CD4-positive, alpha-beta T cell treated with Interleukin-4 for 4 hours (primary cell): ENCODE data around the gene FBXL20.

Source experiments
- DNase-seq: peaks from one replicate; pipeline ENCODE4 v3.0.0-alpha.2; 2020

FBXL20 gene

GRCh38 chr17:39244600-39245570 is 156.5 kb downstream of the FBXL20 start:
- peak; percentile 83 for DNase-seq

DNA sequence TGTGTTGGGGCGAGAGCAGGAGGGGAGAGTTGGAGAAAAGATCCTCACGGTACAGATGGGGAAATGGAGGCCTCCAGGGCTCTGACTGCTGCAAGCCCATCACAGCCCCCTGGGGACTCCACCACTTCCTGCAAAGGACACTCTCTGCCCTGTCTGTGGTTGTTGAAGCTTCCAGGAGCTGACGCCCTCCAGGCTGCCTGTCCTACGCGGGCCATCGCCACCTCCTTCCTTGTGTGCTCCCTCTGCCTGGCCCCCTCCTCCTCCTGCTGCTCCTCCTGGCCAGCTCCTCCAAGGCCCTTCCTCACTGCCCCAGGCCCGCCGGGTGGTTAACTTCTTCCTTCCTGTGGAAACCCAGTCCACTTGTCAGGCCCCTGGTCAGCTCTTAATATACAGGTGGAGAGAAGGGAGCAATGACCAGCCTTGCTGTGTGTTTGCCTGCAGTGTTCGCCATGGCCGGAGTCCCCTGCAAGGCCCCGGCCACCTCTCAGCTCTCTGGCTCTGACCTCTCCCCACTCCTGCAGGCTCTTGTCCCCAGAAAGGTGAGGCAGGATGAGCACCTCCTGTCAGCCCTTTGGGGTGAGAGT is 157.3 kb downstream of the FBXL20 start:
- DNase-seq: no peak

- DNase-seq: no peak
These were observed 158.3 kb downstream of the FBXL20 start for GRCh38 chr17:39243155-39243554.

DNA sequence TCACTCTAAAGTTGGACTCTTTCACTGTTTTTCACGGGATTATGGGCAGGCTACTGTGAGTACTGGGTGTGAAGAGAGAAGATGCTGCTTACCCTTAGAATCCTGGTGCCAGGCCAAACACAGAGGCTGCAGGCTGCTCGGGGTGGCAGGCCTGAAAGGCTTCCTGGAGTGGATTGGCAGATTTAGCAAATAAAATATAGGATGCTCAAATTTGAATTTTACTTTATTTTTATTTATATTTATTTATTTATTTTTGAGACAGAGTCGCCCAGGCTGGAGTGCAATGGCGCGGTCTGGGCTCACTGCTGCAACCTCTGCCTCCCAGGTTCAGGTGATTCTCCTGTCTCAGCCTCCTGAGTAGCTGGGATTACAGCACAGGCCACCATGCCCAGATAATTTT is 160.8 kb downstream of the FBXL20 start:
- DNase-seq: no peak

DNA sequence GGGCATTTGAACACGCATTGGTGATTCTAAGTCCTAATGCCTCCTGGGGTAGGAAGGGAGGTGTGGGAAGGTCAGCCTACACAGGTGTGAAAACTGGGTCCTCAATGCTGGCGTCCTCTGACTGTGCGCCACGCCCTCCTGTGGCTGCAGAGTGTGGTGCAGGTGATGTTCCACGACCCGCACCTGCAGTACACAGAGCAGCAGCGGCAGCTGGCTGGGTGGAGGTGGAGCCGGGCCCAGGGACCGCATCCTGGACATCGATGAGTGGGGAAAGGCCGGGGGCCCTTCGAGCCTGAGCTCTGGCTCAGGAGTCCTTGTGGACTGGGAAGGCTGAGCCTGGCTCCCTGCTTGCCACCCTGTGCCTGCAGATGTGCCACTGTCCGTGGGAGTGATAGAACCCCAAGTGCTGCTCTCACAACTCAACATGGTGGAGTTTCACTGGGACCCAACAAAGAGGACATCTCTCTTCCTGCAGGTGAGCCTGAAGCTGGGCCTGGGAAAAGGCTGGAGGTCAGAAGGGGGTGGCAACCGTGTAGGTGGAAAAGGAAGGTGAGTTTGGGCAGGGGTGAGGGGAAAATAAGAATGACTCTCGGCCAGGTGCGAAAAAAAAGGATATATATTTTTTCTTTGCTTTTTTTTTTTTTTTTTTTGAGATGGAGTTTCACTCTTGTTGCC is 161.6 kb downstream of the FBXL20 start:
- peak; percentile 58 for DNase-seq

DNA sequence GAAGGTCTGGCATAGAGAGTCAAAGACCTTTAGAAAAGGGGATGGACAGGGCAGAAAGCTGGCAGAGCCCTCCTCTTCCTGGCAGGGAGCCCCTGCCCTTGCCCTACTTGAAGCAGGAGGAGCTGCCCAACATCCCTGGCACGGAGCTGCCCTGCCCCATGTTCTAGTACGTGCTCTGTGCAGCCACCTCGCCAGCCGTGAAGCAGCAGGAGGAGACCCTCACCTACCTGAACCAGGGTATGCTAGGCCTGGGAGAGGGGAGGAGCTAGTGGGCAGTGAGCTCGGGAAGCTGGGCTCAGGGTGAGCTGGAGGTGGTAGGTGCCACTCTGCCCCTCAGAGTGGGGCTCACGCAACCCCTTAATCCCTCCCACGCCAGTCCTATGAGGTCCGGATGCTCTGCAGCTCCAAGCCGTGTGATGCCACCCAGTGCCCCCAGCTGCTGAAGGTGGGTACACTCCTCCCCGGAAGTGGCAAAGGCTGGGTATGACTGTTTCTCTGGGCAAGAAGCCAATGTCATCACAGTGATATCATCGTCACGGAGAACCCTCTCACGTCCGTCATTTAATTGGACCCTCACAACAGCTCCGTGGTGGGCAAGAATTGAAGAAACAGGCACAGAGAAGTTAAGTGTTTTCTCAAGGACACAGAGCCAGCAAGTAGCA is 163.0 kb downstream of the FBXL20 start:
- DNase-seq: peak; percentile 91

- no peak for DNase-seq
These were observed 163.8 kb downstream of the FBXL20 start for GRCh38 chr17:39237586-39237985.

DNA sequence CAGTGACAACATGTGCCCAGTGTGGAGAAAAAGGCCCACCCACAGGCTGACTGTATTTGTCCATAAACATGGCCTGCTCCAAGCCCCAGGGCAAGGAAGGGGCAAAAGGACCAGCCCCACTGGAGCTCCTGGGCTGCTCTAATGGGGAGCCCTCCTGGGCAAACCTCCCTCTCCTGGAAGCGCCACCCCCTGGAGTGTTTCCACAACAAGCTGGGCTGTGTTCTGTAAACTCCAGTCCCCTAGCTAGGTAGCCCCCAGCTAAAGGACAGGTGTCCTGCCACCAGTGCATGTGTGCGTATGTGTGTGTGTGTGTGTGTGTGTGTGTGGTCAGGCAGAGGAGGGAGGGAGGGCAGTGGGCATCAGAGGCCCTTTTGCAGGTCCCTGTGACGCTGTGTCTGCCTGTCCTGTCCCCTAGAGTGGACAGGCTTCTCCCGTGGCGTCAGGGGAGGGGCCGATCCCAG is 164.4 kb downstream of the FBXL20 start:
- no peak for DNase-seq

DNA sequence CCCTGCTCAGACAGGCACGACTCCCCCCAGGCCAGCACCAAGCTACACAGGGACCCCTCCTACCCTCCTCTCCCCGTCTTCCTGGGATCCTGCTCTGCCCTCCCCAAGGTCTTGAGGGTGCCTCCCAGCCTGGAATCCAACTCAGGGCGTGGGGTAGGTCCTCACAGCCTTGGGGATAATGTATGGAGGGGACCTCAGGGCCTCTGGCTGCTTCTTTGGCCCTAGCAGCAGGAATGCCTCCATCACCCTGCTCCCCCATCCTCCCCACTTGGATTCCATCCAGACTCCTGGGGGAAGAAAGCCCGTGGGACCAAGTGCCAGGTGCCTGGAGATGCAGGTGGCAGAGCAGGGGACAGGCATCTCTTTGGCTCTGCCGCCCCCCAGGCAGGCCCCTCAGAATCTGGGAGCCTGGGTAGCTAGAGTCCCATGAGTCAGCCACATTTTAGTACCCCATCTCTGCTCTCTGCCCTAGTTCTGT is 164.9 kb downstream of the FBXL20 start:
- DNase-seq: no peak

DNA sequence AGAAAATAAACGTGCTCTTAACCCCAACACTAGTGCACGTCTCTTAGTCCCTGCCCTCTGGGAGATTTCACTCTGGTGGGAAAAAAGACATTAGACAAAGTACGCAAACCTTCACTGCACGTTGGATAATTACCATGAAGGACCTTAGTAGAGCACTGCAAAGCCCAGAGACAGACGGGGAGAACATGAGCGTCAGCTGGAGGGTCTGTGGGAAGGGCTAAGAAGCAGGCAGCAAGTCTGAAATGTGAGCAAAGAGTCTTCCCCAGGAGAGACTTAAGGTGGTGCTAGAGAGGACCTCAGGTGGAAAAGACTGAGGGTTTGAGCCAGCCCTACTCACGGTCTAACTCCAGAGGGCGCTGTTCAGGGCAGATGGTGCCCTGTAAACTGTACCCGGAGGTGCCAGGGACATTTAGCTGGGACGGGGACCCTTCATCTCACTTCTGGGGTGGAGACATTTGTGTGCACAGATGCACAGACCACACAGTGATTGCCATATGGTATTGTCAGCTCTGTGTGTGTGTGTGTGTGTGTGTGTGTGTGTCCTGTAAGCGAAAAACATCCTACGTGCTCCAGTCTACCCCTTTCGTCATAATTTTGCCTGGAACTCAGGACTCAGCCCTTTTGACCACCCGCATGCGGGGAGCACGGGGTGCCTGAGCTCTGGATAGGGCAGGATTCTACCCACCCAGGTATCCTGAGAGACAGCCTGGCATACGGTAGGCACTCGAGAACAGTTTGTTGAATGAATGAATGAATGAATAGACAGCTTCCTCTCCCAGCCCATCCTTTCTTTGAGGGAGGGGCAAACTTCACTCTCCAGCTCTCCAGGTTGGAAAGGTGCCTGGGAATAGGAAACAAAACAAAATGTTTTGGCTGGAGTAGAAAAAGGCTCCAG is 165.6 kb downstream of the FBXL20 start:
- peak; percentile 58 for DNase-seq

DNA sequence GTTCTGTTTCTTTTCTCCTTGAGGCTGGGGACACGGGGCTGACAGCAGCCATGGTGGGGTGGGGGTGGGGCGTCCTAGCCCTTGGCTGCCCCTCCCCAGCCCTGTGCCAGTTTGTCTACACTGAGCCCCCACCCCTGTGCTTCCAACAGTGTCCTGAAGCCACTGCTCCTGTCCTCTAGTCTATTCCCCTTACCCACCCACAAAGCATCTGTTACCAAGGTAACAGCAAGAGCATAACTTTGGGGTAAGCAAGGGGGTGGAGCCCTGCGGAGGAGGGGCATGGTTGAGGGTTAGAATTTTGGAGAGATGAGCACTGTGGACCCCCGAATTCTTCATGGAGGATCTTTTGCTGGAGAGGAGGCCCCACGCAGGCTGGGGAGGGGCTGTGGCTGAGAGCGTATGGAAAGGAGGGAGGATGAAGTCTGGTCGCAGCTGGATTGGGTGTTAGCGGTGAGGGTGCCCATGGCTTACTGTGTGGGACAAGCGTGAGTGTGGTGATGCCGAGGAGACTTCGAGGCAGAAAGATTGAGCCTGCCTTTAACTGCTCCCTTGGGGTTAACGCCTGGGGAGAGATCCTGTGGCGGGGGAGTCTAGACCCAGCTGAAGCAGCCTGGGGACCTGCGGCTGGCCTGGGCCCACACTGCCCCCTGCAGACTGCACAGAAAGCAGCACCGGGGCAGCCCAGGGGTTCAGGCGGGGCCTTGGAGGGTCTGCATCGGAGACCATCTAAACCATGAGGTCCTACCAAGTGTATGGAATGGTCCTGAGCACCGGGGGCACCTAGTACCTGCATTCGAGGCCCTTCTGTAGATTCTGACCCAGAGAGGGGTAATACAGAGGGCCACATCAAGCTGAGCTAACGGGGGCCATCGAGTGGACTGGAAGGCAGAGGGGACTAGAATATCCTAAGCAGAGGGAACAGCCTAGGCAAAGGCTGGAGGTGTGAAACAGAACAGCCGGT is 169.6 kb downstream of the FBXL20 start:
- peak; percentile 49 for DNase-seq

DNA sequence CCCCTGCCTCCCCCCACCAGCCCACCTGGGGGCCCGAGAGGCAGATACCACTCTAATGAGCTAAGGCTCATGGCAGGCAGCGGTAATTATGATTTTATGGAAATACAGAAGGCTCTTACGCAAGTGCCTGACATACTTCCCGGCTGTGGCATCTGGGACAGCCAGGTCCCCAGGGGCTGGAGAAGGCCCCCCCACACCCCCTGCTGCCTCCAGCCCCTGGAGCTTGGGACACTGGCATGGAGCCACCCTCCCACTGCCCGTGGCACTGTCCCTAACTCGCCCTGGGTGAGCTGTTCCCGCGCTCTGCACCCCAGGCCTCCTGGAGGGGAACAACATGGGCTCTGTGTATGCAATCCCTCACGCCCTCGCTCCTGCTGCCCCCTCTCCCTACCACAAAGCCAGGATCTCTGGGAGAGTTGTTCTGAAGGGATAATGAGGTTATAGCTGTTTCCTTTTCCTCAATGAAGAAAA is 170.3 kb downstream of the FBXL20 start:
- no peak for DNase-seq

GRCh38 chr17:39230361-39230760 is 171.1 kb downstream of the FBXL20 start:
- DNase-seq: no peak

DNA sequence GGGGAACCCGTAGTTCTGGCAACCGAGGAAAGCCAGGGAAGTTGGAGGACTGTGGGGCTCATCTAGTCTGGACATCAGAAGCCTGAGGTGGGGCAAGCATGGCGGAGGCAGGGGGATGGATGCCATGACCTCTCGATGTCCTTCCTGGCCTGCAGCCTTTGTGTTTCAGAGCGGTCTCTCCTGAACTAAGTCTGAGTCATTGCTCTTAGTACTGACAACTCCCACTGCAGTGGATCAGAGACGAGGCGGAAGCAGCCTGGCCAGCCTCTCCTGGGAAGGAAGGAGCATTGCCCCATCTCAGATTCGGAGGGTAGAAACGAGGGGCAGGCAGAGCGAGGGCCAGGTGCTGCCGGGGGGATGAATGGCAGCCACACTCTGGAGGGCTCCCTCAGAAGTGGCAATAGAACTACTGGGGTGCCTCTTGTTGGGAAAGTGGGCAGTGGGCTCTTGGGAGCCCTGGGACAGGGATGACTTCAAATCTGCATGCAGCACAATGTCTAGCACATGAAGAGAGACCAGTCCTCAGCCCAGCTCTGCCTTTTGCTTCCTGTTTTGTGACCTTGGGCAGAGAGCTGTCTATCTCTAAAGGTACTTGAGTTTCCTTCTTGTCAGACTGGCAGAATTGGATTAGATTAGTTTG is 172.0 kb downstream of the FBXL20 start:
- no peak for DNase-seq

- DNase-seq: no peak
These were observed 174.0 kb downstream of the FBXL20 start for GRCh38 chr17:39227364-39227919.

- DNase-seq: no peak
These were observed 175.3 kb downstream of the FBXL20 start for GRCh38 chr17:39225959-39226683.

DNA sequence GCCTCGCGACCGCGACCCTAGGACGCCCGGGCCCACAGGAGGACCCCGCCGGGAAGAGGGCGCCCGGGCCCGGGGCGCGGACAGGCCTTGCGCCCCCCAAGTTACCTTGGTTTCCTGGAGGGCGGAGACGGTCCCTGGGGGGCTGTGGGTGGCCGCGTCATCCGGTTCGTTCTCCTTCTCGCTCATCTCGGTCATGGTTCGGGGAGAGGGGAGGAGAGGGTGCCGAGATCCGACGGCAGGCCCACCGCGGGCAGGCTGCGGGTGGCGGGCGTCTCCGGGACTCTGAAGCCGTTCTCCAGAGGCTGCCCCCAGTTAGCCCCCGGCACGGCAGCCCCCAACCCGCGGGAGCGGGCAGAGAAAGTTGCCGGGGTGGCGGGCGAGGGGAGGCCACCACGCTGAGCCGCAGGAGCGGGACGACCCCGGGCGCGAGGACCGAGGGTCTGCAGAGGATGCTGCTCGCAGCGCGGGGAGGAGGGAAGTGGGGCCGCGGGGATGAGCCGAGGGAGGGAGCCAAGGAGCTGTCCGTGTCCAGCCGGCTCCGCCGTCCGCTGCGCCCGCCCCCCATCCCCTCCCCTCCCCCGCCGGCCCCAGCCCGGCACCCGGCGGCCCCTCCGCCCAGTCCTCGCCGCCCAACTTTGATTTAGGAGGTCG is 176.0 kb downstream of the FBXL20 start, which contains the start of gene STAC2:
TSS of gene STAC2 (minus strand) at position 638 of the 651 bp plus-strand sequence. CDS start at position 195, 443 bp downstream.
- no peak for DNase-seq

DNA sequence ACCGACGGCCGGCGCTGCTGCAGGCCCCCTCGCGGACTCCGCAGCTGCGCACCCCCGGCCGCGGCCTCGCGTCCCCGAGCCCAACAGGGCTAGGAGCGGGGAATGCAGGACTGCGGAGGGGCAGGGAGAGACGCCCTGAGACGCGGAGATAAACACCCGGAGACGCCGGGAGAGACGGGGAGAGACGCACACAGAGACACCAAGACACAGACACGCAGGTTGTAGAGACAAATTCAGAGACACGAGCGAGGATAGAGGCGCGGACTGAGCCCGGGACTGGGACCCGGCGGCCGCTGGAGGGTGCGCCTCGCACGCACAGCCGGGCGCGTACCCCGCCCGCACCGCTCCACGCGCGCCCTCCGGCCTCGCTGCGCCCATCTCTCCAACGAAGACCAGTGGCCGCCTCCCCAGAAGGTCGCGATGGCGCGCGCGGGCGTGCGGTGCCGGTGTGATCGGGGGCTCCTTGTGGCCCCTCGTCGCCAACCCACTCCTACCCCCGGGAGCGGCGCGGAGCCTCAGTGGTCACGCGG is 176.6 kb downstream of the FBXL20 start:
- no peak for DNase-seq
